Hepatocyte (in vitro differentiated cells): ENCODE data around the gene PGPEP1.

Experiments
- EZH2 ChIP-seq: fragments of 200-600 bp; sonication (generic); IDR thresholded peaks from 2 replicates; pipeline ENCODE4 v1.6.1; 2016; ENCODE audit warnings: antibody characterized with exemption, mild to moderate bottlenecking, borderline replicate concordance
- TF ChIP-seq, protein P1 (sequence below): fragments of 200-600 bp; sonication (generic); IDR thresholded peaks from 2 replicates; pipeline ENCODE4 v1.5.1; 2016; ENCODE audit warnings: antibody characterized with exemption, mild to moderate bottlenecking; ENCODE audit not compliant: poor library complexity

DNA sequence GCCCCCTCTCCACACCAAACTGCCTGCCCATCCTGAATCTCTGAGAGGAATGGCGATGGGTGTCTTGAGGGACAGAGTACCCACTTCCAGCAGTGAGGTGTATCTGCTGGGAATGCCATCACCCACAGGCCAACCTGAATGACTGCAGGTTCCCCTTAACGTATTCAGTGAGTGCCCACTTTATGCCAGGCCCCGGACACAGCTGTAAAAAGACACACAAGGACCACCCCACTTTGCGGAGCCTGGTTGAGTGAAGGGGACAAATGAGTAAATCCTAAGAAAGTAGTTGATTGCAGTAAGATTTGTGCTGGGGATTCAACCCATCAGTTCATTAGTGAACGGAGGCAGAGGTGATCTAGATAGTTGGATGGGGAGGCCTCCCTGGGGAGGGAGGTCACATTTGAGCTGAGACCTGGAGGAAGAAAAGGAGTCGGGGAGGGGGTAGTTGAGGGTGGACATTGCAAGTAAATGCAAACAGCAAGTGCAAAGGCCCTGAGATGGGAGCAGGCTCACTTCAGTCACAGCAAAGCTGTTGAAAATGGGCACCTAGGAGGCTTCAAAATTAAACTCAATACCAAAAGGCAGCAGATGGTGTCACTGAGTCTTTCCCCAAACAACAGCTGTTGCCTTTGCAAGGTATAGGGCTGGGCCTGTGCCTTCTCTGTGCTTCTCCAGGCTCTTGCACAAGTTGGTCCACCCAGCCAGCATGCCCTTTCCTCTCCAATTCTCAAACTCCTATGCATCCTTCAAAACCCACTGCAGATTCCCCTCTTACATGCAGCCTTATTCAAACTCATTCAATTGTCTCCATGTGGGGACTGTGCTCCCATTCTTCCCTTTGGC, 49.9 kb downstream of the PGPEP1 start:
- TF ChIP-seq, protein P1, sequence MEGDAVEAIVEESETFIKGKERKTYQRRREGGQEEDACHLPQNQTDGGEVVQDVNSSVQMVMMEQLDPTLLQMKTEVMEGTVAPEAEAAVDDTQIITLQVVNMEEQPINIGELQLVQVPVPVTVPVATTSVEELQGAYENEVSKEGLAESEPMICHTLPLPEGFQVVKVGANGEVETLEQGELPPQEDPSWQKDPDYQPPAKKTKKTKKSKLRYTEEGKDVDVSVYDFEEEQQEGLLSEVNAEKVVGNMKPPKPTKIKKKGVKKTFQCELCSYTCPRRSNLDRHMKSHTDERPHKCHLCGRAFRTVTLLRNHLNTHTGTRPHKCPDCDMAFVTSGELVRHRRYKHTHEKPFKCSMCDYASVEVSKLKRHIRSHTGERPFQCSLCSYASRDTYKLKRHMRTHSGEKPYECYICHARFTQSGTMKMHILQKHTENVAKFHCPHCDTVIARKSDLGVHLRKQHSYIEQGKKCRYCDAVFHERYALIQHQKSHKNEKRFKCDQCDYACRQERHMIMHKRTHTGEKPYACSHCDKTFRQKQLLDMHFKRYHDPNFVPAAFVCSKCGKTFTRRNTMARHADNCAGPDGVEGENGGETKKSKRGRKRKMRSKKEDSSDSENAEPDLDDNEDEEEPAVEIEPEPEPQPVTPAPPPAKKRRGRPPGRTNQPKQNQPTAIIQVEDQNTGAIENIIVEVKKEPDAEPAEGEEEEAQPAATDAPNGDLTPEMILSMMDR: no peak
- no peak for TF ChIP-seq EZH2
